ENCODE measurements around the gene PM20D1.
"Not testable (repeated sequence)": the region's sequence is repeated elsewhere in the genome, so short reads cannot be mapped to it uniquely, and the experiment has no call there.

PM20D1 gene

DNA sequence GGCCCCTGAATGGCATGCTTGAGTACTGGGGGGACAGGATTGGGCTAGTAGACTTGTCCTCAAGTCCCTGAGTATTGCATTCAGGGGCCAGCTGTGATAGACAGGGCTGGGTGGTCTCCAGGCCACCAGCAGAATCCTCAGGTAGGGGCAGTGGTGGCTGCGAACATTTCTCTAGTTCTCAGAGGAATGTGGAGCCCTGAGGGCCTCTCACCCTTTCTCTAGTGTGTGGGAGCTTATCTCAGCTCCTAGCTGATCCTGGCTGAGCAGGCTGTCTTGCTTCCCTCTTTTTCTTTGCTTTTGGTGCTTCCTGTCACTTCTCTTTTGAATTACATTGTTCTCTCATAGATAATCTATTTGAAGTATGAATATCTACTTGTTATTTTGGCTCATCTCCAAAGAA lies 30.0 kb upstream of the PM20D1 start:
- no peak overlapping the region for H3K4me3 ChIP-seq (replicated peaks; ENCODE audit: low read depth, low read length)
- TF ChIP-seq CTCF (IDR thresholded peaks at IDR 0.05; ENCODE audit: low read length, missing control alignments), result no peak
- DNase-seq (ENCODE audit: low read depth), result no peak

GRCh38 chr1:205878026-205878425 lies 28.1 kb upstream of the PM20D1 start:
- TF ChIP-seq CTCF (IDR thresholded peaks at IDR 0.05; ENCODE audit: low read length, missing control alignments), result no peak
- no peak overlapping the region for H3K4me3 ChIP-seq (replicated peaks; ENCODE audit: low read depth, low read length)
- no peak for DNase-seq (ENCODE audit: low read depth)

DNA sequence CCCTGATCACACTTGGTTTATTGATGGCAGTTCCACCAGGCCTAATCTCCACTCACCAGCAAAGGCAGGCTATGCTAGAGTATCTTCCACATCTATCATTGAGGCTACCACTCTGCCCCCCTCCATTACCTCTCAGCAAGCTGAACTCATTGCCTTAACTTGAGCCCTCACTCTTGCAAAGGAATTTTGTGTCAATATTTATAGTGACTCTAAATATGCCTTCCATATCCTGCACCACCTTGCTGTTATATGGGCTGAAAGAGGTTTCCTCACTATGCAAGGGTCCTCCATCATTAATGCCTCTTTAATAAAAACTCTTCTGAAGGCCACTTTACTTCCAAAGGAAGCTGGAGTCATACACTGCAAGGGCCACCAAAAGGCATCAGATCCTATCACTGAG lies 23.2 kb upstream of the PM20D1 start:
- not testable (repeated sequence) for H3K4me3 ChIP-seq (replicated peaks; ENCODE audit: low read depth, low read length); DNase-seq (ENCODE audit: low read depth)

DNA sequence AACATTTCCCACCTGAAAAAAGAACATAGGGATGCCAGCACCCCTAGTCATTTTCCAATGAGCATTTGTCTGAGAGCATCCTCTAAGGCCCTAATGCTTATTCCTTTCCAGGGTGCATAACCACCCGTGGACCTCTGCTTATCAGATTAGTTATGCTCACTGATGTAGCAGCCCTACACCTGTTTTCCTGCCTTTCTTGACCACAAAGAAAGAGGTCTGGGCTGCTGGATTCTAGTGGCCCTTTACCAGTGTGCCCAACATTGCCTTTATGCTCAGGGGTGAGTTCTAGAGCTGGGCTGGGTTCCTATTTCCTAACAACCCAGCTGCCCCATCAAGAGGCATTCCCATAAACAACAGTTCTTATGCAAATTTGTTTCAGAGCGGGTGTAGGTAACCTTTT lies 20.3 kb upstream of the PM20D1 start:
- H3K4me3 ChIP-seq (replicated peaks; ENCODE audit: low read depth, low read length), result no peak overlapping the region
- TF ChIP-seq CTCF (IDR thresholded peaks at IDR 0.05; ENCODE audit: low read length, missing control alignments), result no peak
- no peak for DNase-seq (ENCODE audit: low read depth)

DNA sequence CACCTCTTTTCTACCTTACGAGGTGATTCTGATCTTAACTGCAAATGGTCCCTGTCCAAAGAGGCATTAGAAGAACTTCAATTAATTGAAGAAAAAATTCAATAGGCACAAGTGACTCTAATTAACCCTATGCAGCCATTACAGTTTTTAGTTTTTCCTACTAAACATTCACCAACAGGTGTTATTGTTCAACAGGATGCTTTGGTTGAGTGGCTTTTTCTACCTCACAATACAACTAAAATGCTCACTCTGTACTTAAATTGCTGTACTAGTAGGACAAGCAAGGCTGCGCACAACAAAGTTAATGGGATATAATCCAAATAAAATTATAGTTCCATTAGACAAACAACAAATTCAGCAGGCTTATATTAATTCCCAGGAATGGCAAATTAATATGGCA lies 11.6 kb upstream of the PM20D1 start:
- TF ChIP-seq CTCF (IDR thresholded peaks at IDR 0.05; ENCODE audit: low read length, missing control alignments), result no peak
- DNase-seq (ENCODE audit: low read depth), result no peak
- no peak overlapping the region for H3K4me3 ChIP-seq (replicated peaks; ENCODE audit: low read depth, low read length)

DNA sequence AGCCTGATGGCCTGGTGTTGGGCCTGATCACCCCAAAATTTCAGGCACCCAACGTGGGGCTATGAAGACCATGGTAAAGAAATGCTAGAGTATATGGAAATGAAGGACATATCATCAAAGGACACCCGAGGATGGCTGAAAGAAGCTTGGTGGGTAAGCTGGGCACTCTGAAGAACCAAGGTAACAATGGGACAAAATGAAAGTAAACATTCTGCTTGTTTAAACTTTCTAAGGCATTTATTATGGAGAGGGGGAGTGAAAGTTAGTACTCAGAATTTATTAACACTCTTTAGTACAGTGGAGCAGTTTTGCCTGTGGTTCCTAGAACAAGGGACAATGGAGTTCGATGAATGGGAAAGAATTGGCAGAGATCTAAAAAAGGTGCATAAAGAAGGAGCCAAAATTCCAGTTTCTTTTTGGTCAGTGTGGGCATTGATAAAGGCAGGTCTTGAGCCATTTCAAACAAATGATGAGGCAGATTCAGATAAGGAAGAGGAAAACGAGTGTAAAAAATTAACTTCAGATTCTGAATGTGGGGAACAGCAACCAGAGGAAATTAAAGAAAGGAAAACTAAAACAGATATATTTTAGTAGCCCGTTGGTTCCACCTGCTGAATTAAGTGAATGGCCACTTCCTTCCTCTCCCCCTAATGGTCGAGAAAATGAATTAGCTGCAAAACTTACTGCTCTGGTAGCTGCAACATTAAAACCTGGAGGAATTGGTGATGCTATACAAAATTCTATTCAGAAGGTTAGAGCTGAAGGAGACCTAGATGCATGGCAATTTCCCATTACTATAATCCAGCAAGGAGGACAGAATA lies 8.4 kb upstream of the PM20D1 start:
- DNase-seq (ENCODE audit: low read depth), result no peak
- no peak for TF ChIP-seq CTCF (IDR thresholded peaks at IDR 0.05; ENCODE audit: low read length, missing control alignments)
- H3K4me3 ChIP-seq (replicated peaks; ENCODE audit: low read depth, low read length), result no peak overlapping the region

DNA sequence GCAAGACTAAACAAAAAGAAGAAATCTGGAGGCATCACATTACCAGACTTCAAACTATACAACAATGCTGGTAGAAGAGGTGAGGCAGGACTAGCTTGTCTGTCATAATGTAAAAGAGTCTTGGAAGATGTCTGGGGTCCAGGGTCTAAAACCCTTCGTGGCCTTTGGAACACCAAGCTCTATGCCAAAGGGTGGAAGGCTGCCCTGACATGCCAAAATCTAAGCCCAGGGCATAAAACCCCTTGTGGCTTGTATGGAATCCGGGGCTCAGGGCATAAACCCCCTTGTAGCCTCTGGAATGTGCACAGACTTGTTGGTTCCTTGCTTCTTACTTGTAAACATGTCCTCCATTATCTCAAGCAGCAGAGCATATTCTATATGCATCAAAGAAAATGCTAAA lies 7.6 kb upstream of the PM20D1 start:
- not testable (repeated sequence) for DNase-seq (ENCODE audit: low read depth); H3K4me3 ChIP-seq (replicated peaks; ENCODE audit: low read depth, low read length)

- TF ChIP-seq CTCF (IDR thresholded peaks at IDR 0.05; ENCODE audit: low read length, missing control alignments), result no peak
- DNase-seq (ENCODE audit: low read depth), result no peak
- H3K4me3 ChIP-seq (replicated peaks; ENCODE audit: low read depth, low read length), result no peak overlapping the region
Measured at GRCh38 chr1:205856433-205856832, 6.5 kb upstream of the PM20D1 start.

Measured in fibroblast of pulmonary artery (primary cell).